ENCODE results near the gene NCOA7.

Gene NCOA7

GRCh38 chr6:125865015-125865414, 74.3 kb downstream of the NCOA7 start:
- Histone ChIP-seq H3K9ac (ENCODE audit: low read length) (no peak overlapping the region), H2AFZ (ENCODE audit: low read depth, low read length, severe bottlenecking) (no peak overlapping the region), H3K27me3 (ENCODE audit: low read length) (no peaks in the 10 kb centered on the region), H3K36me3 (ENCODE audit: low read length) (no peaks in the 10 kb centered on the region), H3F3A (ENCODE audit: insufficient read depth) (no peaks in the 10 kb centered on the region), H3K4me2 (ENCODE audit: low read depth, low read length, poor library complexity, severe bottlenecking) (no peak overlapping the region), H3K4me3 (ENCODE audit: insufficient read depth, low read length, poor library complexity, severe bottlenecking) (no peak overlapping the region), H3K9me3 (ENCODE audit: insufficient read depth, low read length) (no peaks in the 10 kb centered on the region), H3K9me2 (replicated peaks; ENCODE audit: insufficient read depth, low read length) (no peaks in the 10 kb centered on the region), H4K20me1 (ENCODE audit: low read depth, low read length) (no peaks in the 10 kb centered on the region), H3K79me2 (ENCODE audit: insufficient read depth, low read length) (peaks cover 14% of the 10 kb centered on the region), H3K27ac (ENCODE audit: low read depth, low read length) (no peak overlapping the region)
- TF ChIP-seq CTCF (IDR thresholded peaks at IDR 0.05; ENCODE audit: insufficient read depth, low read length, poor library complexity, severe bottlenecking), result no peak
- TF ChIP-seq EZH2phosphoT487 (conservative IDR thresholded peaks at IDR 0.05; ENCODE audit: low read length), result no peak

- TF ChIP-seq CTCF (IDR thresholded peaks at IDR 0.05; ENCODE audit: insufficient read depth, low read length, poor library complexity, severe bottlenecking) (no peak), EZH2phosphoT487 (conservative IDR thresholded peaks at IDR 0.05; ENCODE audit: low read length) (no peak)
- H3K36me3 ChIP-seq (ENCODE audit: low read length), result no peaks in the 10 kb centered on the region
- no peak overlapping the region for H3K27ac ChIP-seq (ENCODE audit: low read depth, low read length)
- no peaks in the 10 kb centered on the region for H3K27me3 ChIP-seq (ENCODE audit: low read length)
- no peak overlapping the region for H3K9ac ChIP-seq (ENCODE audit: low read length)
- H4K20me1 ChIP-seq (ENCODE audit: low read depth, low read length), result no peaks in the 10 kb centered on the region
- H3F3A ChIP-seq (ENCODE audit: insufficient read depth), result no peaks in the 10 kb centered on the region
- H3K79me2 ChIP-seq (ENCODE audit: insufficient read depth, low read length), result peaks cover 20% of the 10 kb centered on the region
- H3K4me3 ChIP-seq (ENCODE audit: insufficient read depth, low read length, poor library complexity, severe bottlenecking), result no peak overlapping the region
- H2AFZ ChIP-seq (ENCODE audit: low read depth, low read length, severe bottlenecking), result no peak overlapping the region
- H3K9me3 ChIP-seq (ENCODE audit: insufficient read depth, low read length), result no peaks in the 10 kb centered on the region
- H3K9me2 ChIP-seq (replicated peaks; ENCODE audit: insufficient read depth, low read length), result no peaks in the 10 kb centered on the region
- H3K4me2 ChIP-seq (ENCODE audit: low read depth, low read length, poor library complexity, severe bottlenecking), result no peak overlapping the region
These were observed 75.7 kb downstream of the NCOA7 start for GRCh38 chr6:125866433-125866832.

GRCh38 chr6:125867483-125867942, 76.8 kb downstream of the NCOA7 start:
- H3K9me3 ChIP-seq (ENCODE audit: insufficient read depth, low read length), result no peaks in the 10 kb centered on the region
- H4K20me1 ChIP-seq (ENCODE audit: low read depth, low read length), result no peaks in the 10 kb centered on the region
- H3K9me2 ChIP-seq (replicated peaks; ENCODE audit: insufficient read depth, low read length), result no peaks in the 10 kb centered on the region
- H3K27me3 ChIP-seq (ENCODE audit: low read length), result no peaks in the 10 kb centered on the region
- H2AFZ ChIP-seq (ENCODE audit: low read depth, low read length, severe bottlenecking), result no peak overlapping the region
- H3K79me2 ChIP-seq (ENCODE audit: insufficient read depth, low read length), result peaks cover 20% of the 10 kb centered on the region
- H3K4me3 ChIP-seq (ENCODE audit: insufficient read depth, low read length, poor library complexity, severe bottlenecking), result no peak overlapping the region
- H3K4me2 ChIP-seq (ENCODE audit: low read depth, low read length, poor library complexity, severe bottlenecking), result no peak overlapping the region
- H3K27ac ChIP-seq (ENCODE audit: low read depth, low read length), result no peak overlapping the region
- H3K36me3 ChIP-seq (ENCODE audit: low read length), result no peaks in the 10 kb centered on the region
- no peaks in the 10 kb centered on the region for H3F3A ChIP-seq (ENCODE audit: insufficient read depth)
- TF ChIP-seq EZH2phosphoT487 (conservative IDR thresholded peaks at IDR 0.05; ENCODE audit: low read length), result no peak
- no peak for TF ChIP-seq CTCF (IDR thresholded peaks at IDR 0.05; ENCODE audit: insufficient read depth, low read length, poor library complexity, severe bottlenecking)
- H3K9ac ChIP-seq (ENCODE audit: low read length), result no peak overlapping the region

Measured in SU-DHL-6 (cell line).